Measurements from ENCODE around the gene TTC7B. TPM values are rescaled to one million over a fixed set of nuclear protein-coding genes. Genes with fewer than 3 reads are reported as not detected.

TTC7B gene
- total and polyA plus RNA-seq, 9 of the 15 experiments (the other 6 are each of a cell fraction or from before 2014, with no cell fraction given): 2.2 to 77.2 (median 36.7) TPM

DNA sequence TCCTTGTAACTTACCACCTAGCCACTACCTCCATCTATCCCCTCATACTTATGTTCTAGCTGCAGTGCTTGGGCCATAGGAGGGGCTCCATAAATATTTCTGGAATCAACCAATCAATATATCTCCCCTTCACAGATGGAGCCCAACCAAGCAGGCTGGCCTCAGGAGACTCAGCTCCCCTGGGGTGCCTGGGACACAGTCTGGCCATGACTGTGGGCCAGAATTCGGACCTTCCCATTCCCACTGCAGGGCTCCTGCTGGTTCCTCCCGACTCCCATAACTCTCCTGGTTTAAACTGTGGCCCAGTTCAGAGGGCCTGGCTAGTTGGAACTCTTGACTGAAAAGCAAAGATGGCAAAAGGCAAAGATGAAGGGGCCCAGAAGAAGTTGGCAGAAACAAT is 13.0 kb downstream of the TTC7B start:
- in situ Hi-C loops (cut with MboI) (no loop called here), intact Hi-C loops (cut with micrococcal nuclease) (no loop called here)
- FAIRE-seq: no peak
- H3K36me3 ChIP-seq (ENCODE audit: control insufficient read depth, insufficient read depth, low read length): peaks cover 15% of the 10 kb centered on the region; the same call in 2 of the 3 replicates
- no peaks in the 10 kb centered on the region for H3K9me3 ChIP-seq (replicated peaks; ENCODE audit: control insufficient read depth, insufficient read depth, low read depth, low read length)
- 0 out of 3 replicates have a peak, but pooled peaks have one; percentile 1 for ATAC-seq
- peak overlapping the region; percentile 72 for H3K4me2 ChIP-seq (ENCODE audit: insufficient read depth, low read length)
- ChIA-PET POLR2A (interaction anchor here (0.6 to 1.3 kb wide), 5 partner anchors 12 to 1948 kb away, joined by 3 to 5 read pairs (median 3); no protein-coding TSS in a partner anchor), CTCF (ENCODE audit: low intra/inter-chr PET ratio) (no interaction called here)
- no peaks in the 10 kb centered on the region; the same call in 1 of the 2 replicates for H4K20me1 ChIP-seq (replicated peaks; ENCODE audit: control insufficient read depth, insufficient read depth, low read length)
- TSS peak; percentile 68 for BruUV-seq (replicated peaks)
- H3K4me3 ChIP-seq: peak overlapping the region; percentile 30
- H3K27ac ChIP-seq (ENCODE audit: extremely low read depth, low read depth, low read length): peak overlapping the region; percentile 97
- no peaks in the 10 kb centered on the region for H3K9me1 ChIP-seq (ENCODE audit: control insufficient read depth, insufficient read depth, low read length)
- H3K27me3 ChIP-seq (ENCODE audit: control insufficient read depth in 2 of 2, insufficient read depth in 2 of 2, low read length in 2 of 2): no peaks in the 10 kb centered on the region
- peaks cover 88% of the 10 kb centered on the region for H3K79me2 ChIP-seq (ENCODE audit: control insufficient read depth, insufficient read depth, low read length)
- peak overlapping the region; percentile 20 for H2AFZ ChIP-seq (ENCODE audit: low read depth, low read length)
- peak overlapping the region; percentile 89 for H3K9ac ChIP-seq (ENCODE audit: insufficient read depth in 1 of 2, low read depth in 2 of 2, low read length in 2 of 2)
- H3K4me1 ChIP-seq (replicated peaks in 1 of 2; ENCODE audit: control insufficient read depth in 2 of 2, insufficient read depth in 2 of 2, low read length in 2 of 2): peaks cover 64 to 68% of the 10 kb centered on the region in 2 experiments
- TF ChIP-seq, protein P1, sequence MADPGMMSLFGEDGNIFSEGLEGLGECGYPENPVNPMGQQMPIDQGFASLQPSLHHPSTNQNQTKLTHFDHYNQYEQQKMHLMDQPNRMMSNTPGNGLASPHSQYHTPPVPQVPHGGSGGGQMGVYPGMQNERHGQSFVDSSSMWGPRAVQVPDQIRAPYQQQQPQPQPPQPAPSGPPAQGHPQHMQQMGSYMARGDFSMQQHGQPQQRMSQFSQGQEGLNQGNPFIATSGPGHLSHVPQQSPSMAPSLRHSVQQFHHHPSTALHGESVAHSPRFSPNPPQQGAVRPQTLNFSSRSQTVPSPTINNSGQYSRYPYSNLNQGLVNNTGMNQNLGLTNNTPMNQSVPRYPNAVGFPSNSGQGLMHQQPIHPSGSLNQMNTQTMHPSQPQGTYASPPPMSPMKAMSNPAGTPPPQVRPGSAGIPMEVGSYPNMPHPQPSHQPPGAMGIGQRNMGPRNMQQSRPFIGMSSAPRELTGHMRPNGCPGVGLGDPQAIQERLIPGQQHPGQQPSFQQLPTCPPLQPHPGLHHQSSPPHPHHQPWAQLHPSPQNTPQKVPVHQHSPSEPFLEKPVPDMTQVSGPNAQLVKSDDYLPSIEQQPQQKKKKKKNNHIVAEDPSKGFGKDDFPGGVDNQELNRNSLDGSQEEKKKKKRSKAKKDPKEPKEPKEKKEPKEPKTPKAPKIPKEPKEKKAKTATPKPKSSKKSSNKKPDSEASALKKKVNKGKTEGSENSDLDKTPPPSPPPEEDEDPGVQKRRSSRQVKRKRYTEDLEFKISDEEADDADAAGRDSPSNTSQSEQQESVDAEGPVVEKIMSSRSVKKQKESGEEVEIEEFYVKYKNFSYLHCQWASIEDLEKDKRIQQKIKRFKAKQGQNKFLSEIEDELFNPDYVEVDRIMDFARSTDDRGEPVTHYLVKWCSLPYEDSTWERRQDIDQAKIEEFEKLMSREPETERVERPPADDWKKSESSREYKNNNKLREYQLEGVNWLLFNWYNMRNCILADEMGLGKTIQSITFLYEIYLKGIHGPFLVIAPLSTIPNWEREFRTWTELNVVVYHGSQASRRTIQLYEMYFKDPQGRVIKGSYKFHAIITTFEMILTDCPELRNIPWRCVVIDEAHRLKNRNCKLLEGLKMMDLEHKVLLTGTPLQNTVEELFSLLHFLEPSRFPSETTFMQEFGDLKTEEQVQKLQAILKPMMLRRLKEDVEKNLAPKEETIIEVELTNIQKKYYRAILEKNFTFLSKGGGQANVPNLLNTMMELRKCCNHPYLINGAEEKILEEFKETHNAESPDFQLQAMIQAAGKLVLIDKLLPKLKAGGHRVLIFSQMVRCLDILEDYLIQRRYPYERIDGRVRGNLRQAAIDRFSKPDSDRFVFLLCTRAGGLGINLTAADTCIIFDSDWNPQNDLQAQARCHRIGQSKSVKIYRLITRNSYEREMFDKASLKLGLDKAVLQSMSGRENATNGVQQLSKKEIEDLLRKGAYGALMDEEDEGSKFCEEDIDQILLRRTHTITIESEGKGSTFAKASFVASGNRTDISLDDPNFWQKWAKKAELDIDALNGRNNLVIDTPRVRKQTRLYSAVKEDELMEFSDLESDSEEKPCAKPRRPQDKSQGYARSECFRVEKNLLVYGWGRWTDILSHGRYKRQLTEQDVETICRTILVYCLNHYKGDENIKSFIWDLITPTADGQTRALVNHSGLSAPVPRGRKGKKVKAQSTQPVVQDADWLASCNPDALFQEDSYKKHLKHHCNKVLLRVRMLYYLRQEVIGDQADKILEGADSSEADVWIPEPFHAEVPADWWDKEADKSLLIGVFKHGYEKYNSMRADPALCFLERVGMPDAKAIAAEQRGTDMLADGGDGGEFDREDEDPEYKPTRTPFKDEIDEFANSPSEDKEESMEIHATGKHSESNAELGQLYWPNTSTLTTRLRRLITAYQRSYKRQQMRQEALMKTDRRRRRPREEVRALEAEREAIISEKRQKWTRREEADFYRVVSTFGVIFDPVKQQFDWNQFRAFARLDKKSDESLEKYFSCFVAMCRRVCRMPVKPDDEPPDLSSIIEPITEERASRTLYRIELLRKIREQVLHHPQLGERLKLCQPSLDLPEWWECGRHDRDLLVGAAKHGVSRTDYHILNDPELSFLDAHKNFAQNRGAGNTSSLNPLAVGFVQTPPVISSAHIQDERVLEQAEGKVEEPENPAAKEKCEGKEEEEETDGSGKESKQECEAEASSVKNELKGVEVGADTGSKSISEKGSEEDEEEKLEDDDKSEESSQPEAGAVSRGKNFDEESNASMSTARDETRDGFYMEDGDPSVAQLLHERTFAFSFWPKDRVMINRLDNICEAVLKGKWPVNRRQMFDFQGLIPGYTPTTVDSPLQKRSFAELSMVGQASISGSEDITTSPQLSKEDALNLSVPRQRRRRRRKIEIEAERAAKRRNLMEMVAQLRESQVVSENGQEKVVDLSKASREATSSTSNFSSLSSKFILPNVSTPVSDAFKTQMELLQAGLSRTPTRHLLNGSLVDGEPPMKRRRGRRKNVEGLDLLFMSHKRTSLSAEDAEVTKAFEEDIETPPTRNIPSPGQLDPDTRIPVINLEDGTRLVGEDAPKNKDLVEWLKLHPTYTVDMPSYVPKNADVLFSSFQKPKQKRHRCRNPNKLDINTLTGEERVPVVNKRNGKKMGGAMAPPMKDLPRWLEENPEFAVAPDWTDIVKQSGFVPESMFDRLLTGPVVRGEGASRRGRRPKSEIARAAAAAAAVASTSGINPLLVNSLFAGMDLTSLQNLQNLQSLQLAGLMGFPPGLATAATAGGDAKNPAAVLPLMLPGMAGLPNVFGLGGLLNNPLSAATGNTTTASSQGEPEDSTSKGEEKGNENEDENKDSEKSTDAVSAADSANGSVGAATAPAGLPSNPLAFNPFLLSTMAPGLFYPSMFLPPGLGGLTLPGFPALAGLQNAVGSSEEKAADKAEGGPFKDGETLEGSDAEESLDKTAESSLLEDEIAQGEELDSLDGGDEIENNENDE (IDR thresholded peaks at IDR 0.05; ENCODE audit: low read depth, low read length): no peak
- TF ChIP-seq, protein P2, sequence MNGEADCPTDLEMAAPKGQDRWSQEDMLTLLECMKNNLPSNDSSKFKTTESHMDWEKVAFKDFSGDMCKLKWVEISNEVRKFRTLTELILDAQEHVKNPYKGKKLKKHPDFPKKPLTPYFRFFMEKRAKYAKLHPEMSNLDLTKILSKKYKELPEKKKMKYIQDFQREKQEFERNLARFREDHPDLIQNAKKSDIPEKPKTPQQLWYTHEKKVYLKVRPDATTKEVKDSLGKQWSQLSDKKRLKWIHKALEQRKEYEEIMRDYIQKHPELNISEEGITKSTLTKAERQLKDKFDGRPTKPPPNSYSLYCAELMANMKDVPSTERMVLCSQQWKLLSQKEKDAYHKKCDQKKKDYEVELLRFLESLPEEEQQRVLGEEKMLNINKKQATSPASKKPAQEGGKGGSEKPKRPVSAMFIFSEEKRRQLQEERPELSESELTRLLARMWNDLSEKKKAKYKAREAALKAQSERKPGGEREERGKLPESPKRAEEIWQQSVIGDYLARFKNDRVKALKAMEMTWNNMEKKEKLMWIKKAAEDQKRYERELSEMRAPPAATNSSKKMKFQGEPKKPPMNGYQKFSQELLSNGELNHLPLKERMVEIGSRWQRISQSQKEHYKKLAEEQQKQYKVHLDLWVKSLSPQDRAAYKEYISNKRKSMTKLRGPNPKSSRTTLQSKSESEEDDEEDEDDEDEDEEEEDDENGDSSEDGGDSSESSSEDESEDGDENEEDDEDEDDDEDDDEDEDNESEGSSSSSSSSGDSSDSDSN (IDR thresholded peaks at IDR 0.05; ENCODE audit: borderline replicate concordance in 1 of 2, low read depth in 2 of 2, low read length in 2 of 2): 0 out of 4 replicates have a peak, but pooled peaks of 1 of the 2 experiments have one; percentile 18
- TF ChIP-seq CBX5 (IDR thresholded peaks at IDR 0.05; ENCODE audit: borderline replicate concordance, low read depth) (no peak), PURB (CRISPR knock-in tag; IDR thresholded peaks at IDR 0.05; ENCODE audit: low read depth) (no peak), PHB (CRISPR knock-in tag; IDR thresholded peaks at IDR 0.05) (no peak)
- TF ChIP-seq, protein P3, sequence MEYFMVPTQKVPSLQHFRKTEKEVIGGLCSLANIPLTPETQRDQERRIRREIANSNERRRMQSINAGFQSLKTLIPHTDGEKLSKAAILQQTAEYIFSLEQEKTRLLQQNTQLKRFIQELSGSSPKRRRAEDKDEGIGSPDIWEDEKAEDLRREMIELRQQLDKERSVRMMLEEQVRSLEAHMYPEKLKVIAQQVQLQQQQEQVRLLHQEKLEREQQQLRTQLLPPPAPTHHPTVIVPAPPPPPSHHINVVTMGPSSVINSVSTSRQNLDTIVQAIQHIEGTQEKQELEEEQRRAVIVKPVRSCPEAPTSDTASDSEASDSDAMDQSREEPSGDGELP (CRISPR knock-in tag; IDR thresholded peaks at IDR 0.05; ENCODE audit: borderline replicate concordance): 0 out of 2 replicates have a peak, but pooled peaks have one; percentile 7
- 8% methylated on average over 2 of the region's 2 CpGs for WGBS (ENCODE audit: insufficient coverage, low coverage, missing lambda C conversion rate)
- peak in 1 of 4 experiments; percentile 24 for DNase-seq (ENCODE audit: extremely low read depth in 1 of 4, low spot score in 3 of 4)

Measured in K562 (cell line).